ENCODE measurements around the gene TLCD3B.

DNA sequence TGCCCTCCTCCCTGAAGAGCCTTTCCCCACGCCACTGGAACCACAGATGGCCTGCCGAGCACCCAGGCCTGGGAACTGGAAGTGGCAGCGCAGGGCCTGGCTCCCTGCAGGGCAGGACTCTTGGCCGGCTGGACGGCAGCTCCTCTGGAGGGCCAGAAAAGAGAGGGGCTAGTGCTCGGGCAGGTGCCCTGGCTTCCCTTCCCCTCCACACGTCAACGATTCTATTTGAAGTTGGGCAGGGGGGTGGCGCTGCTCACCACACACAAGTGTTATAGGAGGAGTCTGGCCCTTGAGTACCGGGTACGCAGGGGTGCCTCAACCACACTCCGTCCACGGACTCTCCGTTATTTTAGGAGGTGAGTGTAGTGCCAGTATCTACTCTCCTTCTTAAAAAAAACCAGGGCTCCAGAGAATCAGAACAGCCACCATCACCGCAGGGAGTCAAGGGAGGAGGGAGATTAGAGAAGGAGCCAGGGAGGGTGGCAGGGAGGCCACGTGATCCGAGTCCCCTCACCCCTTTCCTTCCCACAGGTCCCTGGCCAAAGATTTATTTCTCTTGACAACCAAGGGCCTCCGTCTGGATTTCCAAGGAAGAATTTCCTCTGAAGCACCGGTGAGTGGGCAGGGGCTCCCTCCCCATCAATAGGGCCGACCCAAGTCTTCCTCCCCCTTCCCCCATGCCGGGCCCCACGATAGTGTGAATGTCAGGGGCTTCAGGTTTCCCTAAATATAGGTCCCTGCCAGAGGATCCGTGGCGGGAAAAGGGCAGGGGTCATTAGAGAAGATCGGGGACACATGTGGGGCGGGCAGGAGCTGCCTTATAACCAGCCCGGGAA is 33.0 kb upstream of the TLCD3B start:
- TF ChIP-seq EZH2phosphoT487 (IDR thresholded peaks at IDR 0.05; ENCODE audit: insufficient read depth, low read depth): no peak
- no peak for TF ChIP-seq EZH2 (IDR thresholded peaks at IDR 0.05; ENCODE audit: insufficient read depth, poor library complexity, severe bottlenecking)

All from GM23248 (cell line).